CD8-positive, alpha-beta memory T cell (primary cell): Measurements from ENCODE around the gene PBXIP1. TPM values are rescaled to one million over a fixed set of nuclear protein-coding genes. Genes with fewer than 3 reads are reported as not detected.

ENCODE experiments used
- CTCF ChIA-PET: fragments of 350-600 bp; sonication (Branson Sonifier 250); formaldehyde crosslinking; loops from one replicate; lab custom pipeline; 2021; ENCODE audit warnings: antibody characterized with exemption; lab: Charles Lee
- POLR2A ChIA-PET: fragments of 350-600 bp; sonication (Branson Sonifier 250); formaldehyde crosslinking; loops from one replicate; lab custom pipeline; 2021; ENCODE audit warnings: antibody characterized with exemption; lab: Charles Lee
- DNase-seq, 5 donors: peaks; one replicate each; pipeline versions ENCODE4 v3.0.0 to v3.0.0-alpha.2; 2020 to 2022; ENCODE audit warnings: mixed read lengths in 1 of 5
- H3K27ac ChIP-seq: one replicate; pipeline ENCODE4 v1.7.0; 2013; ENCODE audit warnings: low read depth, mild to moderate bottlenecking, low read length, moderate library complexity
- H3K27me3 ChIP-seq: 2 replicates; pipeline ENCODE4 v1.7.0; 2013; ENCODE audit warnings: low read length, mild to moderate bottlenecking; ENCODE audit not compliant: insufficient read depth, poor library complexity, severe bottlenecking
- H3K36me3 ChIP-seq: 2 replicates; pipeline ENCODE4 v1.7.0; 2013; ENCODE audit warnings: mild to moderate bottlenecking, low read length, moderate library complexity; ENCODE audit not compliant: insufficient read depth
- H3K4me1 ChIP-seq: 2 replicates; pipeline ENCODE4 v1.7.0; 2013; ENCODE audit warnings: mild to moderate bottlenecking, low read length, moderate library complexity; ENCODE audit not compliant: insufficient read depth
- H3K4me3 ChIP-seq: 2 replicates; pipeline ENCODE4 v1.7.0; 2013; ENCODE audit warnings: mild to moderate bottlenecking, low read length
- H3K9me3 ChIP-seq: 2 replicates; pipeline ENCODE4 v1.7.0; 2013; ENCODE audit warnings: mild to moderate bottlenecking, low read length
- H3K27ac Mint-ChIP-seq, 8 donors: one replicate each; pipeline ENCODE4 v1.8.0; 2020 to 2021; ENCODE audit warnings: mixed read lengths in 8 of 8, mild to moderate bottlenecking in 6 of 8, inconsistent platforms in 3 of 8, moderate library complexity in 3 of 8
- H3K27me3 Mint-ChIP-seq, 2 donors: one replicate each; pipeline ENCODE4 v1.8.0; 2020 to 2021; ENCODE audit warnings: mixed read lengths in 2 of 2, mild to moderate bottlenecking in 1 of 2, moderate library complexity in 1 of 2
- H3K36me3 Mint-ChIP-seq, 3 donors: one replicate each; pipeline ENCODE4 v1.8.0; 2020 to 2021; ENCODE audit warnings: mixed read lengths in 3 of 3, inconsistent platforms in 1 of 3, mild to moderate bottlenecking in 1 of 3
- H3K4me1 Mint-ChIP-seq, 3 donors: one replicate each; pipeline ENCODE4 v1.8.0; 2020 to 2021; ENCODE audit warnings: mixed read lengths in 3 of 3, inconsistent platforms in 1 of 3, mild to moderate bottlenecking in 1 of 3
- H3K4me3 Mint-ChIP-seq, 7 donors: one replicate each; pipeline ENCODE4 v1.8.0; 2020 to 2021; ENCODE audit warnings: mixed read lengths in 7 of 7, mild to moderate bottlenecking in 6 of 7, moderate library complexity in 4 of 7, inconsistent platforms in 2 of 7
- H3K9me3 Mint-ChIP-seq, 5 donors: one replicate each; pipeline ENCODE4 v1.8.0; 2020 to 2022; ENCODE audit warnings: mixed read lengths in 5 of 5, mild to moderate bottlenecking in 3 of 5, moderate library complexity in 2 of 5, inconsistent platforms in 1 of 5
- polyA plus RNA-seq: library from polyadenylated mRNA; unstranded; fragments of 300-500 nt; fragmentation: Illumina TruSeq; gene quantifications from one replicate; pipeline ENCODE4 v1.2.3, GENCODE V29; 2021
- total RNA-seq, 2 experiments: library from RNA; stranded (reverse); gene quantifications; one replicate each; pipeline ENCODE4 v1.2.3, GENCODE V29; 2021

Gene PBXIP1
- total and polyA plus RNA-seq, 3 experiments from 2014 or later: 35.9 to 295 (median 36.1) TPM

DNA sequence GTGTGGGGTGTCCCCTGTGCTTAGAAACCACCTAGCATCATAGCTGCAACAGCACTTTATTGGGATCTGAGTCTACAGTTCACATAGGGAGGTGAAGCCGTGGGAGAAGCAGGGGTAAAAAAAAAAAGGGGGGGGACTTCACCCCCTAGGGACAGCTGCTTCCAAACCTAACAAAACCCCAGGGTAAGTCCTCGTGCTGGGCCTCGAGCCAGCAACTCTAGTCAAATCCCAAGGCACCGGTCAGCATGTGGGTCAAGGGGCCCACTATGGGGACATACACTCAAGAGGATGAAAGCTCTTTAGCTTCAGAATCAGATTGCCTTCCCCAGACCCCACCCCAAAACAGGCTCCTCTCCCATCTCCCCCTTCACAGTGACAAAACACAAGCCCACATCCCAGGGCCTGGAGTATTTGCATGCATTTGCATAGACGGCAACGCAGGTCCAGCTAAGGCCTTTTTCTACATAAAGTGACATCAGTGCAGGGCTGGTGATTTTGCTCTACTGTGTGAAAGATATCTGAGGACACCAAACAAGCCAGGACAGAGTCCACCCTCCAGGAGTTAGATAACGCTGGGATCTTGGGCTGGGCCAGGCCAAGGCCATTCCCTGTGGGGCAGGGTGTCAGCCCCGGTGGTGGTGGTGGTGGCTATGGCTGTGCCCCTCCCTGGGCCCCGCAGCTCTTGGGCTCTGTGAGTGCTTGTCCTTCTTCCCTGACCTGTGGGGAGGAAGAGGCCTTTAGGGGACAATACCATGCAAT lies 11.3 kb downstream of the PBXIP1 start:
- POLR2A ChIA-PET: no interaction called here
- no peaks in the 10 kb centered on the region for H3K9me3 Mint-ChIP-seq
- Histone ChIP-seq H3K9me3 (no peaks in the 10 kb centered on the region), H3K4me1 (peaks cover 54% of the 10 kb centered on the region), H3K27me3 (no peaks in the 10 kb centered on the region), H3K36me3 (peaks cover 43% of the 10 kb centered on the region), H3K4me3 (no peak overlapping the region), H3K27ac (peak overlapping the region; percentile 24)
- no peak for DNase-seq
- H3K27me3 Mint-ChIP-seq: peaks cover 0 to 4% of the 10 kb centered on the region in 2 donors
- H3K27ac Mint-ChIP-seq: peak overlapping the region in 6 of 8 donors; percentile 88 to 98 (median 92)
- peaks cover 46 to 70% (median 60%) of the 10 kb centered on the region in 3 donors for H3K4me1 Mint-ChIP-seq
- CTCF ChIA-PET: interaction anchor here (0.7 to 2.6 kb wide), 10 partner anchors 8 to 275 kb away, joined by 3 to 7 read pairs (median 4); partner anchors contain the start of genes PMVK and PYGO2
- H3K36me3 Mint-ChIP-seq: peaks cover 8 to 63% (median 9%) of the 10 kb centered on the region in 3 donors
- peak overlapping the region in 4 of 7 donors; percentile 16 to 44 (median 30) for H3K4me3 Mint-ChIP-seq

DNA sequence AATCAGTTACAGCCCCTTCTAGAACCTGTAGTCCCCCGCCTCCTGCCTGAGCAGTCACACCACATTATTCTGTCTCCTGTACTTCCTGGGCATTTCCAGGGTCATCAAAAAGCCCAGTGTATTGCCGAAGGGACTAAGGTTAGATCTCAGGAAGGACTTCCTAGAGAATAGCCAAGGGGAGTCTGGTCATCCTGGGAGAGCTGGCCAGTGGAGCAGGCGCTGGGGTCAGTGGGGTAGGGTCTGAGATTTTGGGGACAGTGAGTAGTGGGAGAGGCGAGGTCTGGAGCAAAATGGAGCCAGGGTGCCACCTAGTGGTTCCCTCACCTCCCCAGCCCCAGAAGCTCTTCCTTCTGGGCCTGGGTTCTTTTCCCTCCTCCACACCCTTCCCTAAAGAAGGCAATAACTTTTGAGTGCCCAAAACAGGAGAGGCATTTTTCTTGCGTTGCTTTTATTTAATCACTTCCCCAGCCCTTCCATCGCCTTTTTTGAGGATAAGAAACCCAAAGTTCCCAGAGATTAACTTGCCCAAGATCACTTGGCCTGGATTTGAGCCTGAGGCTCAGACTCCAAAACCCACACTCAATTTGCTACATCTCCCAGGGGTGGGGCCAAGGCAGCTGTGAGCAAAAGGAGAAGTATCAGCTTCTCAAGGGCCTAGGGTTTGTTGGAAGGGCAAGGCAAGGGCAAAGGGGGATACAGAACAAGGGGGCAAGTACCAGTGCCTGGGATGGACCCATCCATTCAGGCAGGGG lies 12.1 kb downstream of the PBXIP1 start:
- no peak overlapping the region for H3K4me3 ChIP-seq
- Mint-ChIP-seq H3K4me3 (peak overlapping the region; percentile 11 to 78 (median 55)), H3K4me1 (peaks cover 47 to 69% (median 57%) of the 10 kb centered on the region in 3 donors), H3K27me3 (peaks cover 0 to 3% of the 10 kb centered on the region in 2 donors), H3K36me3 (peaks cover 8 to 55% (median 8%) of the 10 kb centered on the region in 3 donors), H3K9me3 (no peaks in the 10 kb centered on the region), H3K27ac (peak overlapping the region; percentile 66 to 98 (median 90))
- peaks cover 54% of the 10 kb centered on the region for H3K4me1 ChIP-seq
- peaks cover 42% of the 10 kb centered on the region for H3K36me3 ChIP-seq
- ChIA-PET CTCF (interaction anchor here (0.7 to 2.6 kb wide), 9 partner anchors 17 to 274 kb away, joined by 3 to 7 read pairs (median 4); partner anchors contain the start of gene PYGO2), POLR2A (interaction anchor here (0.6 kb wide), 1 partner anchor 9 kb away, joined by 3 read pairs; no protein-coding TSS in a partner anchor)
- peak overlapping the region; percentile 17 for H3K27ac ChIP-seq
- DNase-seq: no peak
- H3K9me3 ChIP-seq: no peaks in the 10 kb centered on the region
- H3K27me3 ChIP-seq: no peaks in the 10 kb centered on the region

DNA sequence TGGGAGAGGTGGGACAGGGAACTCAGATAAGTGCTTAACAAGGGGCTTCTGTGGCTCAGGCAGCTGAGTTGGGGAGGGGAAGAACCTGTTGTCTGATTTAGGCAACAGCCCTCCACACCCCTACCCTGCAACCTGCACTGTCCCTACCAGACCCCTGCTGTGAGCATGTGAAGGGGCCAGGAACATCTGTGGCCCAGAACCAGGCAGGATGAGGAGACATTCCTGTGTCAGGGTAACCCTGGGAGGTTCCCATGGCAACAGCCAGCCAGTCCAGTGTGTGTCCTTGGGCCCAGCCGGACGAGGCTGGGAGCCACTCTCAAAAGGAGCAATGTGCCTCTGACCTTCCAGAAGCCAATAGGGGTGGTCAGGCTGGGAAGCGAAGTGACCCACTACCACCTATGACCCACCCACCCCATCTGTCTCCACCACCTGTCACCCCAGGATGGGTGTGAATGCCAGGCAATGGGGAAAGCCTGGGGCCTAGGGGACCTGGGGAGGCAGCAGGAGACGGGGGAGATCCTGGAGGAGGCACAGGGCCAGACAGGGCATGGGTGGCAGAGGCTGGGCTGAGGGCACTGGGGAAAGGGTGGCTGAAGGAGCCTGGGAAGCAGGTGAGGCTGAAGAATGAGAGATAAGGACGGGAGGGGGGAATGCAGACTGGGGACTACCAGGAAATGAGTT lies 14.4 kb downstream of the PBXIP1 start:
- Mint-ChIP-seq H3K9me3 (no peaks in the 10 kb centered on the region), H3K4me1 (peaks cover 56 to 84% (median 69%) of the 10 kb centered on the region in 3 donors), H3K27ac (peak overlapping the region; percentile 74 to 98 (median 88)), H3K4me3 (peak overlapping the region in 2 of 7 donors; percentile 20 to 44), H3K36me3 (peaks cover 3 to 42% (median 4%) of the 10 kb centered on the region in 3 donors), H3K27me3 (peaks cover 0 to 3% of the 10 kb centered on the region in 2 donors)
- CTCF ChIA-PET: interaction anchor here (1.0 to 2.3 kb wide), 3 partner anchors 57 to 120 kb away, joined by 3 to 9 read pairs (median 6); no protein-coding TSS in a partner anchor
- Histone ChIP-seq H3K27me3 (no peaks in the 10 kb centered on the region), H3K4me1 (peaks cover 59% of the 10 kb centered on the region), H3K4me3 (no peak overlapping the region), H3K36me3 (peaks cover 22% of the 10 kb centered on the region), H3K27ac (peak overlapping the region; percentile 35), H3K9me3 (no peaks in the 10 kb centered on the region)
- no peak for DNase-seq
- POLR2A ChIA-PET: interaction anchor here (2.6 kb wide), 1 partner anchor 13 kb away, joined by 15 read pairs; the partner anchor contains the start of gene PBXIP1

DNA sequence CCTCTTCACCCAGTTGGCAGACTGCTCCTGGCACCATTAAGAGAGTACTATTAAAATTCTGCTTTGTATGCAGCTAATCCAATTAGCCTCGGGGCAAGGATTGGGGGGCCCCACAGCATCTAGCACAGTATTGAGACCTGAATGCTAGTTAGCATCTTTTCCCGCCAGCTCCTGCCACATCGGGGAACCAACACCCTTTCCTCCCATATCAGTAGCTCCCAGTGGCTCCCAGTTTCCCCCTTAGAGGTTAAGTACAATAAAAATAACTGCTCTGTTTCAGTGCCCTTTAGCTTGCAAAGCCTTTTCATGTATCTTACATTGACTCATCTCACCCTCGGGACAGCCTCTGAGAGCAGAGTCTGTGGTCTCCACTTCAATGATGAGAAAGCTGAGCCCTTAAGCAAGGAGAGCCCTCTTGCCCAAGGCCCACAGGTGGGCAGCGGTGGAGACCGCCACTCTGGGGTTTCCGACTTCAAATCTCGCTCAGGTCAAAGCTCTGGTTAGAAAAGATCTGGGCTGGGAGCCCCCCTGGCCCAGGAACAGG lies 15.2 kb downstream of the PBXIP1 start:
- DNase-seq: peak in 1 of 5 donors; percentile 14
- no peak overlapping the region for H3K4me3 ChIP-seq
- POLR2A ChIA-PET: interaction anchor here (2.6 kb wide), 1 partner anchor 14 kb away, joined by 15 read pairs; the partner anchor contains the start of gene PBXIP1

DNA sequence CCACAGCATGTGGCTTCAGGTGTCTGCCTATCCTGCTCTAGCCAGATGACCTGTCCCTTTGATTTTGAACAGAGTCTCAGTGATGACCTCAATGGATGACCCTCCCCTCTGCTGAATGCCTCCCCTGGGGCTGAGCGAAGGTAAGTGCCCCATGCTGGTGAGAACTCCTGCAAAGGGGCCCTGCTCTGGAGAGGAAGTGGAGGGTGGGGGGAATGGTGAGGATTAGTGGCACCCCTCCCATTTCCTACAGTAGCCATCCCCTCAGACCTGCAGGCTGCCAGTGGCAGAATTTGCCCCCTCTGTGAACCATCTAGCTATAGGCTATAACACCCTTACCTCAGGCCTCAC lies 15.7 kb downstream of the PBXIP1 start:
- no peaks in the 10 kb centered on the region for H3K27me3 ChIP-seq
- Mint-ChIP-seq H3K4me1 (peaks cover 63 to 91% (median 78%) of the 10 kb centered on the region in 3 donors), H3K36me3 (peaks cover 0 to 33% (median 2%) of the 10 kb centered on the region in 3 donors), H3K4me3 (peak overlapping the region in 3 of 7 donors; percentile 25 to 55 (median 44)), H3K27me3 (peaks cover 0 to 3% of the 10 kb centered on the region in 2 donors), H3K9me3 (no peaks in the 10 kb centered on the region), H3K27ac (peak overlapping the region; percentile 74 to 98 (median 90))
- POLR2A ChIA-PET: interaction anchor here (1.7 to 2.6 kb wide), 2 partner anchors 15 to 21 kb away, joined by 11 to 15 read pairs; partner anchors contain the start of genes PBXIP1 and PYGO2
- CTCF ChIA-PET: interaction anchor here (1.0 to 2.3 kb wide), 4 partner anchors 16 to 122 kb away, joined by 3 to 9 read pairs (median 6); partner anchors contain the start of gene PBXIP1
- peak in 1 of 5 donors; percentile 36 for DNase-seq
- H3K9me3 ChIP-seq: no peaks in the 10 kb centered on the region
- peaks cover 71% of the 10 kb centered on the region for H3K4me1 ChIP-seq
- no peak overlapping the region for H3K4me3 ChIP-seq
- H3K27ac ChIP-seq: no peak overlapping the region
- H3K36me3 ChIP-seq: peaks cover 11% of the 10 kb centered on the region

More for the DNA sequence above, 15.2 kb downstream of the PBXIP1 start:
- Mint-ChIP-seq H3K4me3 (peak overlapping the region in 6 of 7 donors; percentile 20 to 55 (median 44)), H3K9me3 (no peaks in the 10 kb centered on the region), H3K27ac (peak overlapping the region; percentile 74 to 98 (median 90)), H3K36me3 (peaks cover 0 to 38% (median 2%) of the 10 kb centered on the region in 3 donors), H3K27me3 (peaks cover 0 to 3% of the 10 kb centered on the region in 2 donors), H3K4me1 (peaks cover 59 to 86% (median 72%) of the 10 kb centered on the region in 3 donors)
- Histone ChIP-seq H3K27ac (no peak overlapping the region), H3K36me3 (peaks cover 16% of the 10 kb centered on the region), H3K27me3 (no peaks in the 10 kb centered on the region), H3K9me3 (no peaks in the 10 kb centered on the region), H3K4me1 (peaks cover 66% of the 10 kb centered on the region)
- CTCF ChIA-PET: interaction anchor here (1.0 to 2.3 kb wide), 4 partner anchors 15 to 121 kb away, joined by 3 to 9 read pairs (median 6); partner anchors contain the start of gene PBXIP1

DNA sequence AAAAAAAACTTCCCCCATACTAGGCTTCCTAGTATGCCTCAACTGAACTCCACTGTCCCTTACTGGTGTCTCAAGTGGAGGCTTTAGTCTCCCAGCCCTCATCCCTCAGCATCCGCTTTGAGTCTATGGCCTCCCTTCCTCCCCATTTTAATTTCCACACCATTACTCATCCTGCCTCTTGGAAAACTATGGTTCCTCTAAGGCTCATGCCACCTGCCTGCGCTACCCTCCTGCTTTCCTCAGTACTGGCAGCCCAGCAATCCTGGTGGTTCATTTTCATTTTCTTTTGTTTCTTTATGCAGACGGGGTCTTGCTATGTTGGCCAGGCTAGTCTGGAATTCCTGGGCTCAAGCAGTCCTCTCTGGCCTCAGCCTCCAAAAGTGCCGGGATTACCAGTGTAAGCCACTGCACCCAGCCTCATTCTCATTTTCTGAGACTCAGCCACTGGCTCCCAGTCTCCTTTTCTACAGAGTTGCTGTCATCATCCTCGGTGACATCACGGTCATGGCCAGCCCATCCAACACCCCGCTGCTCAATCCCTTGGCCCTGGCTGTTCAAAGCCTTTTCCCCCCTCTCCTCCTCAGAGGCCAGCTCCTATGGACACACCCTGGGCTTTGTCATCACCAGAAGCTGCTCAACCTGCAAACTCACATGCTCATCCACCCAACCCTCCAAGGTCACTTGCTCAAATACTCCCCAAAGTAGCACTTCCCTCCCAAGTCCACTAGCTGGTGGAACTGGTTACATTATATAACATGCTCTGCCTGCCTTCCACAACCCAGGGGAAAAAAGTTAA lies 17.1 kb downstream of the PBXIP1 start:
- POLR2A ChIA-PET: interaction anchor here (1.0 to 2.8 kb wide), 4 partner anchors 13 to 23 kb away, joined by 3 to 45 read pairs (median 13); partner anchors contain the start of genes PBXIP1 and PYGO2
- CTCF ChIA-PET: interaction anchor here (0.9 to 3.3 kb wide), 5 partner anchors 16 to 379 kb away, joined by 3 to 30 read pairs (median 3); no protein-coding TSS in a partner anchor
- H3K4me1 Mint-ChIP-seq: peaks cover 65 to 88% (median 79%) of the 10 kb centered on the region in 3 donors
- peaks cover 0 to 3% of the 10 kb centered on the region in 2 donors for H3K27me3 Mint-ChIP-seq
- no peaks in the 10 kb centered on the region for H3K9me3 ChIP-seq
- H3K4me3 Mint-ChIP-seq: peak overlapping the region; percentile 41 to 98 (median 69)
- H3K27me3 ChIP-seq: no peaks in the 10 kb centered on the region
- H3K36me3 Mint-ChIP-seq: peaks cover 0 to 19% (median under 1%) of the 10 kb centered on the region in 3 donors
- H3K4me1 ChIP-seq: peaks cover 66% of the 10 kb centered on the region
- no peak overlapping the region for H3K27ac ChIP-seq
- no peak overlapping the region for H3K4me3 ChIP-seq
- peak overlapping the region; percentile 80 to 100 (median 99) for H3K27ac Mint-ChIP-seq
- no peaks in the 10 kb centered on the region for H3K9me3 Mint-ChIP-seq
- H3K36me3 ChIP-seq: no peaks in the 10 kb centered on the region
- no peak for DNase-seq
